Cardiac fibroblast (primary cell): Measurements from ENCODE around the gene UBD.

ENCODE experiments used
- DNase-seq, 2 donors: peaks; one replicate each; pipeline versions ENCODE4 v3.0.0 to v3.0.0-alpha.2; 2010; ENCODE audit warnings: low read depth in 2 of 2
- H3K4me3 ChIP-seq, 2 donors: replicated peaks in 1 of 2; 1 replicate in 1 of 2; 2 replicates in 1 of 2; pipeline ENCODE4 v1.5.1; 2011; ENCODE audit warnings: low read depth in 2 of 2, low read length in 2 of 2, mild to moderate bottlenecking in 2 of 2, moderate library complexity in 1 of 2
- CTCF ChIP-seq: IDR thresholded peaks from one replicate; pipeline ENCODE4 v1.5.1; 2011; ENCODE audit warnings: low read depth, mild to moderate bottlenecking, low read length, inconsistent platforms

UBD gene

GRCh38 chr6:29559524-29560287, at the start of gene UBD:
Gene UBD (minus strand): TSS chr6:29559732. CDS start chr6:29559701, 31 bp downstream.
- no peak for DNase-seq
- no peak within 1 kb of the TSS for H3K4me3 ChIP-seq
- no peak for TF ChIP-seq CTCF

GRCh38 chr6:29608131-29608530, 48.6 kb upstream of the UBD start:
- H3K4me3 ChIP-seq: no peak overlapping the region
- TF ChIP-seq CTCF: no peak
- no peak for DNase-seq

GRCh38 chr6:29603930-29604329, 44.4 kb upstream of the UBD start:
- no peak for TF ChIP-seq CTCF
- no peak for DNase-seq
- no peak overlapping the region for H3K4me3 ChIP-seq

- DNase-seq: no peak
- TF ChIP-seq CTCF: no peak
- H3K4me3 ChIP-seq: no peak overlapping the region
Observed at GRCh38 chr6:29603456-29603855, 43.9 kb upstream of the UBD start.

GRCh38 chr6:29602564-29603361, 43.2 kb upstream of the UBD start:
- H3K4me3 ChIP-seq: no peak overlapping the region
- peak; percentile 22 to 29 for DNase-seq

GRCh38 chr6:29598172-29598747, 38.7 kb upstream of the UBD start:
- no peak for DNase-seq
- no peak for TF ChIP-seq CTCF
- no peak overlapping the region for H3K4me3 ChIP-seq

More at GRCh38 chr6:29602564-29603361, 43.2 kb upstream of the UBD start:
- peak; percentile 19 for TF ChIP-seq CTCF
